HCT116 (cell line): Measurements from ENCODE around the gene NKX6-2.

Source experiments
- ATF3 ChIP-seq: IDR thresholded peaks from 2 replicates; pipeline ENCODE4 v1.6.1; 2012
- CTCF ChIP-seq, 3 experiments: fragments of 200-600 bp in 1 of 3; sonication (generic) in 1 of 3; IDR thresholded peaks in 2 of 3; conservative IDR thresholded peaks in 1 of 3; 2 replicates each; pipeline ENCODE4 v1.5.1; 2012 to 2017; ENCODE audit warnings: low read depth in 2 of 3, low read length in 2 of 3, antibody characterized with exemption in 1 of 3, borderline replicate concordance in 1 of 3, control low read depth in 1 of 3, mild to moderate bottlenecking in 1 of 3, mixed read lengths in 1 of 3, mixed run types in 1 of 3, moderate library complexity in 1 of 3; ENCODE audit not compliant: insufficient read depth in 1 of 3
- ELF1 ChIP-seq: IDR thresholded peaks from 2 replicates; pipeline ENCODE4 v1.6.1; 2012; ENCODE audit warnings: low read depth, borderline replicate concordance
- EZH2 ChIP-seq: fragments of 200-600 bp; sonication (generic); IDR thresholded peaks from 2 replicates; pipeline ENCODE4 v1.6.1; 2017; ENCODE audit warnings: antibody characterized with exemption, mixed run types
- EZH2phosphoT487 ChIP-seq: fragments of 200-600 bp; IDR thresholded peaks from 2 replicates; pipeline ENCODE4 v1.6.1; 2018; ENCODE audit warnings: antibody characterized with exemption, borderline replicate concordance
- JUND ChIP-seq: IDR thresholded peaks from 2 replicates; pipeline ENCODE4 v1.6.1; 2012
- MAX ChIP-seq: IDR thresholded peaks from 2 replicates; pipeline ENCODE4 v1.6.1; 2012
- SIN3A ChIP-seq: IDR thresholded peaks from 2 replicates; pipeline ENCODE4 v1.6.1; 2012; ENCODE audit warnings: low read depth
- ZBTB33 ChIP-seq: IDR thresholded peaks from 2 replicates; pipeline ENCODE4 v1.6.1; 2011; ENCODE audit warnings: mild to moderate bottlenecking, low read length, moderate library complexity; ENCODE audit not compliant: insufficient replicate concordance; ENCODE audit errors: extremely low read depth

GRCh38 chr10:132834311-132834761 lies 48.4 kb upstream of the NKX6-2 start:
- TF ChIP-seq ZBTB33 (no peak), EZH2 (no peak), CTCF (IDR thresholded peaks at IDR 0.05 in 2 of 3, conservative IDR thresholded peaks at IDR 0.05 in 1 of 3; ENCODE audit: borderline replicate concordance in 1 of 3, insufficient read depth in 1 of 3, low read depth in 2 of 3, low read length in 2 of 3) (no peak), ATF3 (no peak), EZH2phosphoT487 (no peak), JUND (no peak), SIN3A (no peak), MAX (no peak), ELF1 (no peak)
